GM21825 (cell line): ENCODE data around the gene BAIAP2.

Experiments used
- ATAC-seq: cut with Tn5 transposase; IDR thresholded peaks from one replicate; pipeline ENCODE4 v1.9.1; 2021; ENCODE audit warnings: mild to moderate bottlenecking, moderate library complexity; ENCODE audit not compliant: unreplicated experiment

Gene BAIAP2

GRCh38 chr17:81121841-81122733 lies 87.1 kb downstream of the BAIAP2 start:
- ATAC-seq: no peak

- ATAC-seq: no peak
Measured at GRCh38 chr17:81123052-81124048, 88.4 kb downstream of the BAIAP2 start.

DNA sequence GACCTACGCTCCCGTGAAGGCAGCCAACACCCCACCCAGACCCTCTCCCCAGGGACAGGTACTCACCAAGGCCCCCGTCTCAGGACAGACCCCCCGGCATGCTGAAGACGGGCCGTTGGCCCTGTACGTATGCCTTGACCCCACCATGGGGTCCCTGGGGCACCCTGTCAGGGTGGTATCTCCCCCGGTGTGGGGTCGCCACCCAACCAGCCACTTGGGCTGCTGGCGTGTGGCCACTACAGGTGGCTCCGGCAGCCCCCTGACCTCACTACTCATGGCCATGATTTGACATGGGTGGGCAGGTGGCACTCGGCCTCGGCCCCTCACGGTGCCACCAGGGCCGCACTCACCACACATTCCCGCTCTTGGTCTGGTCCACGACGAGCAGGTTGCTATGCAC lies 89.4 kb downstream of the BAIAP2 start:
- no peak for ATAC-seq

- ATAC-seq: no peak
Measured at GRCh38 chr17:81125573-81126081, 90.7 kb downstream of the BAIAP2 start.

- ATAC-seq: no peak
Measured at GRCh38 chr17:81126281-81127132, 91.6 kb downstream of the BAIAP2 start.

DNA sequence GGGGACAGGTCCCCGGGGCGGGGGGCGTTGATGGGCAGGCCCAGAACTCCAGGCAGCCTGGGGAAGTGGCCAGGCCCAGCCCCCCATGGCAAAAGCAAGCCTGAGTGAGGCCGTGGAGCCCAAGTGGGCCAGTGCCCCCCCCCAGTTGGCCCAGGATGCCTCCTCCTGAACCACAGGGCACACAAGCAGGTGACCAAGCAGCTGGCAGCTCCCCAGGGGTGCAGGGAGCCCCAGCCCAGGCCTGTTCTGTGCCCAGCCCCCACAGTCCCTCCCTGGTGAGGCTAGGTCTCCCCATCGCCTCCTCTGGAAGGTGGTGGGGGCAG lies 92.1 kb downstream of the BAIAP2 start:
- no peak for ATAC-seq

GRCh38 chr17:81127526-81128177 lies 92.7 kb downstream of the BAIAP2 start:
- no peak for ATAC-seq

GRCh38 chr17:81128338-81128737 lies 93.4 kb downstream of the BAIAP2 start:
- ATAC-seq: no peak

DNA sequence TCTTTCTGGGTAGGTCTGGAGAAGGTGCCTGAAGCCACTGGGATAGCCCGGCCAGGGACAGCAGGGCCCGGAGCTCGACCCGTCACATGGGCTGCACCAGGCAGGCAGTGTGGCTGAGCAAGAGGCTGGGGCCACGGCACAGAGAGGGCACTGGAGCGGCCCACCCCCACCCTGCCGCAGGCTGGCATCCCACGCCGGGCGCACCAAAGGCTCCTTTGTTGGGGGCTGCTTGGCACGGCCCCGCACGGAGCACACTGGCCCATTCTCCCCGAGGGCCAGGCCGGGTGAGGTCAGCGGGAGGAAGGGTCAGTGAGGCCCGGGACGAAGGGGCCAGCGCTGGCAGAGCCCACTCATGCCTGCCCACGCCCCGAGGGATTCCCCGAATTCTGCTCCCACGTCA lies 93.8 kb downstream of the BAIAP2 start:
- no peak for ATAC-seq

GRCh38 chr17:81129289-81129688 lies 94.3 kb downstream of the BAIAP2 start:
- no peak for ATAC-seq

GRCh38 chr17:81129711-81130367 lies 94.9 kb downstream of the BAIAP2 start:
- ATAC-seq: no peak

- no peak for ATAC-seq
Measured at GRCh38 chr17:81130385-81131361, 95.7 kb downstream of the BAIAP2 start.

DNA sequence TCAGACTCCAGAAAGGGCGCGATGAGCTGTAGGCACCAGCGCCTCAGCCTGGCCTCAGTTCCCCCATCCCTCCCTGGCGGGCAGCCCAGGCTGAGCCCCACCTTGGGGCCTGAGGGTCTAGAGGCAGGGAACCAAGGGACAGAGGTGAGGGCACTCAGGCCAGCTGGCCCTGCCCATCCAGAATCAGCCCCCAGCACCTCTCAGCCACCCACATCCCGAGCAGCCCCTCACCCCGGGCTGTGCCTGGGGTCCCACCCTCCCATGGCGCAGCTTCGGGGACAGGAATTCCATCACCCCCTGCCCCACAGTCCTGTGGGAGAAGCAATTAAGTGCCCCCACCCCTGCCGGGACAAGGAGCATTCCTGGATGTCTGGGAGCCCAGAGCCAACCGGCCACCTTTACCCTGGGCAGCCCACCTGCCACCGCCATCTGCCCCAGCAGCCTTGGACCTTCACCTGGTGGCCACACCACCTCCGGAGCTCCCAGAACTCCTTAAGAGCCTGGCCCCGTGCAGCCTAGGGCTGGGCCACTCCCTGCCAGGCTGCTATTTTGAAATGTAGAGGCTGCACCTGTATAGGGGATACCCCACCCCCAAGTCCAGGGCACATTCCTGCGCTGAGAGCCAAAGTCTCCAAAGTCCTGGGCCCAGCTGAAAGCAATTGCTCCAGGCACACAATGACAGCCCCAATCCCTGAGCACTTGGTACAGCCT lies 96.7 kb downstream of the BAIAP2 start:
- ATAC-seq: no peak

GRCh38 chr17:81132197-81132540 lies 97.2 kb downstream of the BAIAP2 start:
- no peak for ATAC-seq

- no peak for ATAC-seq
Measured at GRCh38 chr17:81132770-81133723, 98.1 kb downstream of the BAIAP2 start.

DNA sequence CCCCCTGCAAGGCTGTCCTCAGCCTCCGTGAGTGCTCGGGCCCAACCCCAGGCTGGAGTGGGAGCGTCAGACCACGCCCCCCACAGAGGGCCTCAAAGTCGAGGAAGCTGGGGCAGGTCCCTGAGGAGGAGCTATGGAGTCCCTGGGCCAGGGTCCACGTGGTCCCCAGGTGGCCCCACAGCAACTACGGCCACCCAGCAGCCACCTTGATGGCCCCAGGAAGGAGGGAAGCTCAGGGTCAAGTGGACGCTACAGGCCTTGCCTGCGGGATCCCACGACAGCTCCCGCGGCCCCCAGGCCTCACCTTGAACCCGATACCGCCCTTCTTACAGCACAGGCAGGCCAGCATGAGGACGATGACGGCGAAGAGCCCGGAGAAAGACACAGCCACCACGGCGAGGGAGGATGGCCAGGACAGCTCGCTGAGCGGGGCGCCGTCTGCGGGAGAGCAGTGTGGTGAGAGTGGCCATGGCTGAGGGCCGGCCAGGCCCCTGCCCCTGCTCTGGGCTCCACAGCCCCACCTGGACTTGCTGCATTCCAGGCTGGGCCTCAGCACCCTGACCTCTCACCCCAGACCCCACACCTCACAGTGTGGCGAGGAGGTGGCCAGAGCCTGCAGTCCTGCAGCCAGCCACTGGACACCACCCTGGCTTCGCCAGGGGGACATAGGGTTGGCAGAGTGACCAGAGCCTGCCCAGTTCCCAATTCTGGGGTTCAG lies 99.3 kb downstream of the BAIAP2 start:
- no peak for ATAC-seq
